Tongue (tissue), 2 donors: Measurements from ENCODE around the gene ANKZF1. TPM values are rescaled to one million over a fixed set of nuclear protein-coding genes. Genes with fewer than 3 reads are reported as not detected.
A peak's percentile ranks its signal among the peaks of the same experiment; 100 is the strongest.

Experiments used
- DNase-seq: peaks from one replicate; pipeline ENCODE4 v3.0.0-alpha.2; 2015
- total RNA-seq: library from RNA; depleted of rRNA; stranded (reverse); fragments of >200 nt; gene quantifications from one replicate; pipeline ENCODE4 v1.2.3, GENCODE V29; 2014

ANKZF1 gene
- total RNA-seq, 1 donor from 2014 or later, result 41.0 TPM

DNA sequence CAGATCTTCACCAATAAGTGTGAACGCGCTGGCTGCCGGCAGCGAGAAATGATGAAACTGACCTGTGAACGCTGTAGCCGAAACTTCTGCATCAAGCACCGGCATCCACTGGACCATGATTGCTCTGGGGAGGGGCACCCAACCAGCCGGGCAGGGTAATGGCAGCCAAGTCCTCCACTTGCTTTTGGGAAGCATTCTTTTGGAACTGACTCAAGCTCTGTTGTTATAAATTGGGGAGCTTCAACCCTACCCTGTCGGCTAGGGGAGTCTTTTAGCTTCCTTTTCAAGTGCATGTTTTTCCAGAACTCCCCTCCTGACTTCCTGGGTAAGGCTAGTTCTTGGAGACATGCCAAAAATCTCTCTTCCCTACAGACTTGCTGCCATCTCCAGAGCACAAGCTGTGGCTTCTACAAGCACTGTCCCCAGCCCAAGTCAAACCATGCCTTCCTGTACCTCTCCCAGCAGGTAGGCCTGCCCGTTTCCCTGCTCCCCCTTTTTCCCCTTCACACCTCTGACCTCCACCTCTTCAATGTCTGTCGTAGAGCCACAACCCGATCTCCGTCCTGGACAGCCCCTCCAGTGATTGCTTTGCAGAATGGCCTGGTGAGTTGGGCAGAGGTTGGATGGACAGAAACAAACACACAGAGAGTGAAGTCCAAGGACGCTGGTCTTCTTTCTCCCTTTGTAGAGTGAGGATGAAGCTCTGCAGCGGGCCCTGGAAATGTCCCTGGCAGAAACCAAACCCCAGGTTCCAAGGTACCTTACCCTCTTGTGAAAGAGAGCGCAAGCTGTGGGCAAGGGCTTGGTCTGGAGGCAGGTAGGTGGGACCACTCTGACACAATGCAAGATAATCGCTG, 21.5 kb upstream of the ANKZF1 start:
- peak; percentile 19 for DNase-seq

DNA sequence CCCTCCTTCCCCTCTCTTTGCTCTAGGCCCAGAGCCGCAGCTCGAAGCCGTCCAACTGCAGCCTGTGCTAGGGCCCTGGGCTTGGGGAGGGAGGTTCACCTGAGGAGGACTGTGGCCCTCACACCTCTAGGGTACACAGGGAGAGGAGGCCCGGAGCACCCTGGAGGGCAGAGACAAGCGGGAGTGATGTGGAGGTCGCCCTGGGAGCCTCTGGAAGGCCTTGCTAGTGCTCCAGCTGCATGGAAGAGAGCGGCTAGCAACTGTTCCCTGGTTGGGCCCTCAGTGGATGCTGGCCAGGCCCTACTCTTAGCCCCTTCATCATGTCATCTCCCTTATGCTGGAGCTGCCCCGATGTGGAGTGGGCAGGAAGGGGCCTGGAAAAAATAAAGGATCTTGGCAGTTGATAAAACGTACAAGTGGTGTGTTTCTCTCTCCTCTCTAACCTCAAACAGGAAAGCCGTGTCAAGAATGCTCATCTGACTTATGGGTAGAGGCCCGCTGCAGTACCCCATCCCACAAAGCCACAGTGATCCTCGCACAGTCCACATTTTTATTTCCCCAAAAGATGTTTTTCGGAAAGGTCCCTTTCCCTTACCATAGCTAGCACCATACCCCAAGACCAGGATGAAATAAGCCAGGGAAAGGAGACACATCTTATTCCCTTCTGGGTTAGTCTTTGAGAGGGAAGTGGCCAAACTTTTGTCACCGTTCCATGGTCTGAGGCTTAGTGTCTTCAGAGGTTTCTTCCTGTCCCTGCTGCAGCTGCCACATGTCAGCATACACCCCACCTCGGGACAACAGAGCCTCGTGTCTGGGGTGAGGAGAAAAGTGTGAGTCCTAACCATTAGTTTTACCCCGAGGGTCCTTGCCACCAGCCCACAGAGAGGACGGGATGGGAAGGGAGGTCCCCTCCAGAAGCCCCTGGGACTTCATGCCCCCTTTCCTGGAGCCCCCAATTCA, 20.1 kb upstream of the ANKZF1 start:
- no peak for DNase-seq

GRCh38 chr2:219210196-219210885, 19.3 kb upstream of the ANKZF1 start:
- no peak for DNase-seq

DNA sequence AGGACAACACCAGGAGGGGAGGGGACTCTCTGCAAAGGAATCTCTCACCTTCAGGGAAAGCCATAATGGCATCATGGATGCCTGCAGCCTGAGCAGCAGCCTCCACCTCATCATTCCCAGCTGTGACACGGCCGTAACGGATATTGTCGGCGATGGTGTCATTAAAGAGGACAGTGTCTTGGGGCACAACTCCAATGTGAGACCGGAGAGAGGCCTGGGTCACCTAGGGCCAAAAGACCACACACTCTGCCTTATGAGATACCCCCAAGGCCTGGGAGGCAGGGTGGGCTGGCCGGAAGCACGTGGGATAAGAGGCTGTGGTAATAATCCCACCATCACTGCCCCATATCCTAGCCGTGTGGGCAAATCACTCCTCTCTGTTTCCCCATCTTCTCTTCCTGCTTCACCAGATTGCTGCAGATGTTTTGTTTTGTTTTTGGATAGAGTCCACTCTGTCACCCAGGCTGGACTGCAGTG, 18.7 kb upstream of the ANKZF1 start:
- no peak for DNase-seq

DNA sequence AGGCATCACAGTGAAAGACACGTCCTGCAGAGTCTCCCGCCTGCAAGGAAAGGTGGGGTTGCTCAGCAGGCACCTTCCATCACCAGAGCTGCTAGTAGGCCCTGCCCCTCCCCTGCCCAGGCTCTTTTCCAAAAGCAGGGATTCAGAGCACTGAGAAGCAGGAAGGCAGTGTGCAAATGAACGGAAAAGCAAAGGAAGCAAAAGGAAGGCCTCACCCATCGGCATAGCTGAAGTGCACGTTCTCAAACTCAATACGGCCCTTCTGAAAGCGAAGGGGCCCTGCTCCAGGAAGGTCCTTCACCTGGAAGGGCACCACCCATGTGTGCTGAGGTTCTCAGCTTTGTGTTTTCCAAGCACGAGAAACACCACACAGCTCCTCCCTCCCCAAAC, 16.6 kb upstream of the ANKZF1 start:
- no peak for DNase-seq

GRCh38 chr2:219213486-219214071, 16.0 kb upstream of the ANKZF1 start:
- no peak for DNase-seq

DNA sequence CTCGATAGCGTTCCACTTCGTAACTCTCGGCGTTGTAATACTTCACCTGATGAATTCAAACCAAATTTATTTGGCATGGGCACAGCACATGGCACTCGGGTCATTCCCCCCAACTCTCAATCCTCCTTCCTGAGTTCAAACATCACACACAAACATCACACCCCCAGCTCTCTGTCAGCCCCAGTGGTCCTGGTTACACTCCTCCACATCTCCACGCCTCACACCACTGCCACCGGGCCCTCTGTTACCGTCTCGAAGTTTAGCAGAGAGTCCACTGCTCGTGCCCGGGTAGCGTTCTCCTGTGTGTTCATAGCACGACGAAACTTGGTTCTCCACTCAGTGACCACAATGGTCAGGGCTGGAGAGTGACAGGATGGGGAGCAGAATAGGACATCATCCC, 15.5 kb upstream of the ANKZF1 start:
- DNase-seq, result no peak

GRCh38 chr2:219214786-219215185, 14.8 kb upstream of the ANKZF1 start:
- DNase-seq, result no peak

DNA sequence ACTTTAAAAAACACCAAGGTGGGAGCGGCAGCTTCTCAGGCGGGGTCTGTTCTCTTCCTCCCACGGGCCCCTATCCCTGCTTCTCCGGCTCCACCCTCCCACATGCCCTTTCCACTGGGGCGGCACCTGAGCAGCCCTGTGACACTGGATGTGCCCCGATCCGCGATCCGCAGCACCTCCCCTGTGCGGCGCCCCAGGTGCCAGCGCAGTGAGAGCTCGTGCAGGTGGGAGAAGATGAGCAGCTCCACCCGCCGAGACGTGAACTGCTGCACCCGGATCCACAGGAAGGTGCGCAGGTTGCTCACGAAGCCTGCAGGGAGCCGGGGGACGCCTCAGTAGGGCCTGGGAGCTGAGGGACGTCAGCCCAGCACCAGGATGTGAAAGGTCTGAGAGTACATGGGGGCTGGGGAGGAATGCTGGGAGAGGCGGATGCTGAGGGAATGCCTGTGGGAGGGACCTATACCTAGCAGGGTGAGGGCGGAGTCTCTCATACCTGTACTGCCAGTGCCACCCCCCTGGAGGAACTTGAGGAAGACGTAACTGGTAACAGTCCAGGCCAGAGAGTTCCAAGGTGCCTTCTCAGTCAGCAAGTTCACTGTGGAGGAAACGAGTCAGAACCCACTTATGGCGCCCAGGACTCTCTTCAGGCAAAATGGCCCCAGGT, 13.6 kb upstream of the ANKZF1 start:
- no peak for DNase-seq

GRCh38 chr2:219216535-219216915, 13.1 kb upstream of the ANKZF1 start:
- DNase-seq, result no peak

DNA sequence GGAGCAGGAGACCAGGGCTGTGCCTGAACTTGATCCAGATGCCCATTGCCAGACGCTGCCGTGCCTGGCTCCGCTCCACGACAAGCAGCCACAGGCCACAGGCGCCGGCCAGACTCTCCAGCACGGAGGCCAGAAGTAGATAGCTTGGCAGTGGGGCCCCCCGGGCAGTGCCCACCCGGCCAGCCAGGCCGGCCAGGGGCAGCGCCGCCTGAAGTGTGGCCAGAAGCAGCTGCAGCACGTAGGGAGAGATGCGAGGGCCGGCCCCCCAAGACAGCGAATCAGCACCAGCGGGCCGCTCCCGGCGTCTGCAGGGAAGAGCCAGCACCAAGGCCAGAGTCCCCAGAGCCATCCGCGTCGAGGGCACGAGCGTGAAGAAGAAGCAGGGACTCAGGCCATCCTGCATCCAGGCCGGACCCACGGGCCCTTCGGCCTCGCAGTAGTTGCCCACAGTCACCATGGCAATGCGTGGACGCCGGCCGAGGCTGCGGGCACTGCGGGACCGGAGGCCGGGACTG, 11.3 kb upstream of the ANKZF1 start:
- DNase-seq, result peak; percentile 77

GRCh38 chr2:219218732-219219701, 10.6 kb upstream of the ANKZF1 start, which contains the start of gene ABCB6:
Gene ABCB6, minus strand, starts transcription at chr2:219218958. Its CDS starts 285 bp downstream, at chr2:219218673.
- peak; percentile 99 for DNase-seq

- no peak for DNase-seq
Observed at GRCh38 chr2:219219784-219220532, 9.6 kb upstream of the ANKZF1 start.

DNA sequence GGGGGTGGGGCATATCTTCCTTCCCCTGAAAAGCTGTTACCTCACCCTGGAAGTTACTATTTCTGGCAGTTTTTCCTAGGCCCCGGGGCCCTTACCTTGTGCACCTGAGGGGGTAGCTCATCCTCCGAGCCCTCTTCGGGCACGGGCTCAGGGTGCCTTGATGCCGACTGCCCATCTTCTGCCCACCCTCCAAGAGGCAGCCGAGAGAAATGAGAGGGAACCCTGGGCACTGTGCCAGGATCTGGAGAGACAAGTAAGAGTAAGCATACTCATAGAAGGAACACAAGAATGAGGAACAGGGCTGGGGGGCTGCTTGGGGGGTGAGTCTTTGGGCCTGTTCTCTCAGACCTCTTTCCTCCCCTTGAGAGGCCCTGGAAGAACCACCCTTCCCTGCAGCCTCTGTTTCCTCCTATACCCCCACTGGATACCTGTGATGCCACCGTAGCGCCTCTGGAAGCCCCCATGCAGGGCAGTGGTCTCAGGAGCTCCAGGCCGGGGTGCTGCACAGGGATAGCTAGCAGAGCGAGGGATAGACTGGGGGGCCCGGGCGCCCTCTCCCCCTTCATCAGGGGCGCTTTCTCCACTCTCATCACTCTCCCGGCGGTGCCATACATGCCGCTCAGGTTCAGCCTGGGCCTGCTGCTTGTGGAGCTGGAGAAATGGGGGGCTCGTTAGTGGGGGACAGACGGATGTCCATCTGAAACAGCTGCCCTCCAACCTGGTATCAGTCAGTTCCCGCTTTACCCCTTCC, 8.8 kb upstream of the ANKZF1 start:
- no peak for DNase-seq

DNA sequence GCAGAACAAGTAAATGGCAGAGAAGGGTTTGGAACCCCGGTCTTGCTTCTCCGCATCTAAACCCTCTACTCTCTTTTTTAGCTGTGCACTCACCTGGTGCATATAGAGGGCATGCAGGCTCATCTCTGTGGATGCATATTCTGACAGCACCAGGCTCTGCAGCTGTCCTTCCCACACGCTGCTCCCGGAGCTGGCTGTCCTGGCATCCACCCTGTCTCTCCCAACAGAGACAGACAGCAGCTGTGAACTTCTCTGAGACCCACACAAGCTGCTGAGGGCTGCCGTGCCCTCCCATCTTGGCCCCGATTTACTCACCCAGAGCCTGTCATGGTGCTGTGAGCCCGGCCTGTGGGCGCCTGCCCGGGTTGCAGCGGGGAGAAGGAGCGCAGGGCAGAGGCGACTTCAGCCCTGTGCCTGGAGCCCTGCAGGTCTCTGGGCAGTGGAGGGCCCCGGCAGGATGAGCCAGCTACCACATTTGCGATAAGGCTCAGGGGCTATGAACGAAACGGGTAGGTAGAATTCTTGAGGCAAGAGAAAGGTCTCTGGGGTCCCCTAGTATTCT, 7.6 kb upstream of the ANKZF1 start:
- peak; percentile 32 for DNase-seq

DNA sequence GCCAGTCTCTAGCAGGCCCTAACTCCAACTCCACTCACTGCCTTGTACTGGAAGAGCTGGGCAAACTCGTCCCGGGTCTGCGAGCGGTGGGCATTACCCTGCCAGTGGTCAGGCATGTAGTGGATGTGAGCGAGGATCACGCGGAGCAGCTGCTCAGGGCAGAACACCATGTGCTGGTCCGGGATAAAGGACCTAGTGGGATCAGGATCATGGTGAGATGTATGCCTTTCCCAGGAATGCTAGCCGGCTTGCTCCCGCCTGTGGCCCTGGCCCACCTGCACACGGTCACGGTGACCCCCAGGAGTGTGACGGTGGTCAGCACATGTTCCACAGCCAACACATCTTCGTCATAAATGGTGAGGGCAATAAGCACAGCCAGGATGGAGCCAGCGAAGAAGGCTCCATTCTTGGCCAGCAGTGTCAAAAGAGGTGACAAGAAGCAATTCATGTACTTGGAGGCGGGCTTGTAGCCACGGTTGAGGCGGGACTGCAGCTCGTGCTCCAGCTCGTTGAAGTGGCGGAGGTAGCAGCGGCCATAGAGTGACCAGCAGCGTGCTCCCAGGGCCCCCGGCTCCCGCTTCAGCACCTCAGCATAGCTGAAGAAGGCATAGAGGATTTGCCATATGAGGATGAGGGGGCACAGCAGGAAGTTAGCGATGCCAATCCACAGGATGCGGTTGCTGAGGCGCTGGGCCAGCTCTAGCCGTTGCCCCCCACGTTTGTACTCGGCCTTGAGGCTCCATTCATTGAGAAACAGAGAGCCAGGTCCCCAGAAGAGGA, 5.6 kb upstream of the ANKZF1 start:
- DNase-seq, result no peak

GRCh38 chr2:219225350-219225749, 4.3 kb upstream of the ANKZF1 start:
- no peak for DNase-seq
